KG1 (cell line): ENCODE measurements around the gene CCKAR.
"Not testable (repeated sequence)": the region's sequence is repeated elsewhere in the genome, so short reads cannot be mapped to it uniquely, and the experiment has no call there.

Experiments used
- DNase-seq: peaks from one replicate; lab custom pipeline; 2025; lab: John Stamatoyannopoulos, UW

CCKAR gene, protein sequence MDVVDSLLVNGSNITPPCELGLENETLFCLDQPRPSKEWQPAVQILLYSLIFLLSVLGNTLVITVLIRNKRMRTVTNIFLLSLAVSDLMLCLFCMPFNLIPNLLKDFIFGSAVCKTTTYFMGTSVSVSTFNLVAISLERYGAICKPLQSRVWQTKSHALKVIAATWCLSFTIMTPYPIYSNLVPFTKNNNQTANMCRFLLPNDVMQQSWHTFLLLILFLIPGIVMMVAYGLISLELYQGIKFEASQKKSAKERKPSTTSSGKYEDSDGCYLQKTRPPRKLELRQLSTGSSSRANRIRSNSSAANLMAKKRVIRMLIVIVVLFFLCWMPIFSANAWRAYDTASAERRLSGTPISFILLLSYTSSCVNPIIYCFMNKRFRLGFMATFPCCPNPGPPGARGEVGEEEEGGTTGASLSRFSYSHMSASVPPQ

GRCh38 chr4:26490111-26490959, at the start of gene CCKAR:
TSS of gene CCKAR (minus strand) at chr4:26490484. CDS start at chr4:26490267, 217 bp downstream.
- DNase-seq: no peak

DNA sequence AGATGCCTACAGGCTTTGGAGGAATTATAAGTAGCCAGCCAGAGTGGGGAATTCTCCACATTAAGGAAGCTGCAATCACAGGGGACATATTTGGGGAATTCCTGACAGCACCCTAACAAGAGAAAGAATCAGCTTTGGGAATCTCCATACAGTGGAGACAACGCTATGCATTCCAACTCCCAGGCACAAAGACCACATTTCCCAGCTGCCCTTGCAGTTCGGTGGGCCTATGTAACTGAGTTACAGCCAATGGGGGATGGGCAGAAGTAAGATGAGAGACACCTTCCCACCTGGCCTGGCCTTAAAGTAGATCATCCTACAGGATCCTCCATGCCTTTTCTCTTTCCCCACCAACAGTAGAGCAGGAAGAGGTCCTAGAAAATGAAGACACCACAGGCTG, 43.4 kb upstream of the CCKAR start:
- no peak for DNase-seq

- DNase-seq: no peak
Measured at GRCh38 chr4:26531491-26532116, 41.3 kb upstream of the CCKAR start.

DNA sequence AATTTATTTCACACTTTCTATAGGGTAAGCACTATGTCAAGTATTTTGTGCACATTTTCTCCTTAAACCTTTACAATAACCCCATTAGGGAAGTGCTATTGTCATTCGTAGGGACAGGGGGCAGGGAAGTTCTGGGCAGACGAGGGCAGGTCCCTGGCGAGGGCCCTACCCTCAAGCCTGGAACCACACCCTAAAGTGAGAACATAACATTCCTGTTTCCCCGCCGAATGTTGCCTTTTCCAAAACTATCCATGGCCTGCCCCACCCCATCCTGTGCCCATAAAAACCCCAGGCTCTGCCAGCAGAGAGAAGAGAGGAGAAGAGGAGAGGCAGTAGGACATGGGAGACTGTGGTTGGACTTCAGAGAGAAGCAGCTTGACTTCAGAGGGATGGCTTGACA, 39.8 kb upstream of the CCKAR start:
- no peak for DNase-seq

GRCh38 chr4:26529479-26529878, 39.2 kb upstream of the CCKAR start:
- no peak for DNase-seq

GRCh38 chr4:26525771-26526150, 35.5 kb upstream of the CCKAR start:
- no peak for DNase-seq

GRCh38 chr4:26525136-26525770, 35.0 kb upstream of the CCKAR start:
- no peak for DNase-seq

GRCh38 chr4:26524011-26524410, 33.7 kb upstream of the CCKAR start:
- no peak for DNase-seq

DNA sequence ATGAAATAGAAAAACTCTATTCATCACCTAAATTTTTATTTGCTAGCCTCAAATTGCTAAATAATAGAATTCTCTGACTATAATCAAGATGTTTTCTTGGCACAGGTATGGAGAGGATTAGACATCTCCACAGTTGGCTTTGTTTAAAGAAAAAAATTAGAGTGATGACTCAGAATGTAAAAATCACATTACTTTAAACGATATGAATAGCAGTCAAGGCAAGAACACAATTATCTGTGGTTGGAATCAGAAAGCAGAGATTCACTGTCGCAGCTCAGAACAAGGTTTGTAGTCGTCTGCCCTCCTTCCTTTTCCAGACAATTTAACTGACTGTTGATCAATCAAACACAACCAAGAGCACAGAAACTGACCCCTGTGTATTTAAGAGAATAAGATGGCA, 32.2 kb upstream of the CCKAR start:
- DNase-seq: no peak

- no peak for DNase-seq
Measured at GRCh38 chr4:26520728-26521450, 30.6 kb upstream of the CCKAR start.

DNA sequence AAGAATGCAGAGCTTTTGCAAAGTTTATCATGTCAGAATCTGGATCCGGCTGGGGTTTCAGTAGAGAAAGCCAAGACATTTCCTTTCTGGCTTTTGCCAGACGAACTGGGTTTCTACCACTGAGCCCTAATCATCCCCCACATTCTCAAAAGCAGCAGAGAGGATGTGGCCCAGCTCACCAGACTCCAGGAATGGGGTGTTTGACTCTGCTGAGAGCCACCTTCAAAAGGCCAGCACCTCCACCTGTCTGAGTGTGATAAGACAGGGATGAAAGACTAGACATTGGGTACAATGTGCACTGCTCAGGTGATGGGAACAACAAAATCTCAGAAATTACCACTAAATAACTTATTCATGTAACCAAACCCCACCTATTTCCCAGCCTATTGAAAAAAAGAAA, 25.7 kb upstream of the CCKAR start:
- DNase-seq: no peak

- no peak for DNase-seq
Measured at GRCh38 chr4:26510334-26510964, 20.2 kb upstream of the CCKAR start.

DNA sequence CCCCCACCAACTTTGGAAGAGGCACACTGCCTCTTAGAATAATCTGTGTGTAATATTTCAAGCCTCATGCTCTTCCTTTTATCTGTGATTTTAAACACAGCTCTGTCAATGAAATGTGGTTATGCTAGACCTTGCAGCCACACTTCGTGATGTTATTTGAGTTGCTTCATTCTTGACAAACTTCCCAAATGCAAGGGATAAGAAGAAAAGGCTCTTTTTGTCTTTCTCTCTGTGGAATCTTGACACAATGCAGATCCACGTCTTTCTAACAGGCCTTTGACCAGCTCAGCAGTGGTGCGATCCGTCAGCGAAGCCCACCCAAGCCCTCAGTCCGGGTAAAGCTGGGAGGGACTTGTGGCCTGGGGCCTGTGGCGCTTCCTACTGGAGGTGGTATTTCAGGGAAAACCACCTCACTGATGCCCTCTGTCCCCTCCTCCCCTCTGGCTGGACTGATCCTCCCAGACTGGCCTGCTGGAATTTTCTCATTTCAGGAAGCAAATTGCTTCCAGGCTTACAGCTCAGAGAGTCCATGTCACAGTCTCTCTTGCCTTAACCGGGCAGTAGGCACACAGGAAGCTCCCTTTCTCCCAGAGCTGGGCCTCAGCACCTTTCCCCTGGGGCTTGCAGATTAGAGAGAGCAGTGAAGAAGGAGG, 19.5 kb upstream of the CCKAR start:
- no peak for DNase-seq

DNA sequence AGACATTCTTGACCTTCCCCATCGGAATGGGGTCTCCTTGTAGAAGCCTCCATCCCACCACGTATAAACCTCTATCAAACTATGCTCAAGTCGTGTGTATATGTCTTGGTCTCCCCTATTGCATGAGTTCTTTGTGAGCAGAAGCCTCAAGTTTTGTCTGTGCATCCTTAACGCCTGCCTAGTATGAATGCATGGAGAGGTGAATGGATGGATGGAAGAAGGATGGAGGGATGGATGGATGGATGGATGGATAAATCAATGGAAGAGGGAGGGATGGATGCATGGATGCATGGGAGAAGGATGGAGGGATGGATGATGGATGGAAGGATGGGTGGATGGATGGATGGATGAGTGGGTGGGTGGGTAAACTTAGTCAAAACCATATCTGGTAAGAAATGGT, 17.0 kb upstream of the CCKAR start:
- DNase-seq: no peak

GRCh38 chr4:26503844-26504243, 13.6 kb upstream of the CCKAR start:
- DNase-seq: no peak

- DNase-seq: no peak
Measured at GRCh38 chr4:26503427-26503826, 13.1 kb upstream of the CCKAR start.

DNA sequence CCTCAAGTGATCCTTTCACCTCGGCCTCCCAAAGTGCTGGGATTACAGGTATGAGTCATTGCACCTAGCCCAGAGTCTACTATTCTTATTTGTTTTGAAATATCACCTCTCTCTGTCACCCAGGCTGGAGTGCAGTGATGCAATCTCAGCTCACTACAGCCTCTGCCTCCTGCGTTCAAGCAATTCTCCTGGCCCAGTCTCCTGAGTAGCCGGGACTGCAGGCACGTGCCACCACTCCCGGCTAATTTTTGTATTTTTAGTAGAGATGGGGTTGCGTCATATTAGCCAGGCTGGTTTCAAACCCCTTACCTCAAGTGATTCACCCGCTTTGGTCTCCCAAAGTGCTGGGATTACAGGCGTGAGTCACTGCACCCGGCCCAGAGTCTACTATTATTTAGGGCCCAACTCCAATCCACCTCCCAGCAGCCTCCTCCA, 10.3 kb upstream of the CCKAR start:
- not testable (repeated sequence) for DNase-seq

GRCh38 chr4:26496207-26496783, 6.0 kb upstream of the CCKAR start:
- no peak for DNase-seq

DNA sequence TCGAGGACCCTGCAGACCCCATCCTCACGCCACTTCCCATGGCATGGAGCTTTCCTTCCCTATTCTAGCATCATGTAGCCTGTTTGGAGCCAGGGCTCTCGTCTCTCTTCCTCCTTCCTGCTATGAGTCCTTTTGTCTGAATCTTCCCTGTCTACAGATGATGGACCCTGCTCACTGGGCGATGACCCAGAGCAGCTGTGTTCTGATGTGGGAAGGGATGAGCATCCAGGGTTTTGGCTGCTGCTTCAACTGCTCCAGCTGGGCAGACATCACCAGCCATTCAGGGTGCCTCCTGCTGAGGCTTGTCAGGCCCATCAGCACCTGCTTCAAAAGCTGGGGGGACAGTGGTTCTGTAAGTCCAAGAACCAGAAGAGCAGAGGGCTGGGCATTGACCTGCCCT, 3.2 kb upstream of the CCKAR start:
- DNase-seq: no peak
